GM19239 (cell line): ENCODE results near the gene SMG6.

ENCODE experiments used
- DNase-seq: peaks from one replicate; pipeline ENCODE4 v3.0.0; 2011; ENCODE audit warnings: low spot score; ENCODE audit not compliant: insufficient read length
- FAIRE-seq: peaks from 2 replicates; lab custom pipeline; 2011; peaks lifted over from hg19 to GRCh38; lab: Jason Lieb, UNC

Gene SMG6

DNA sequence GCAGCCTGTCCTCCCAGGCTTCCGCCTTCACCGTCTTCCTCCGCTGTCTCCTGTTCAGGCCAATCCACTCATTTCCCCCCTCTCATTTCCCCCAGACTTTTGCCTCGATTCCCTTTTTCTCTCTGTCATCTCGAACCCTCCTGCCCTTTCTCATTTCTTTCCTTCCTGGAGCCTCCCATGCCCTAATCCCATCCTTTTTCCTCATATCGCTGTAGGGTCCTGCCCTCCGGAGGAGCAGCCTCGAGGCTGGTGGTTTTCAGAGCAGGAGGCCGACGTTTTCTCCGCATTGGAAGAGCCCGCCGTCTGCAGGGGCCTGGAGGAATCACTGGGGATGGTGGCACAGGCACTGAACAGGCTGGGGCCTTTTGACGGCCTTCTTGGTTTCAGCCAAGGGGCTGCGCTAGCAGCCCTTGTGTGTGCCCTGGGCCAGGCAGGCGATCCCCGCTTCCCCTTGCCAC is 261.2 kb downstream of the SMG6 start:
- no peak for FAIRE-seq
- no peak for DNase-seq

GRCh38 chr17:2041561-2042389 is 261.8 kb downstream of the SMG6 start, which contains the start of gene OVCA2:
Gene OVCA2 (plus strand): TSS chr17:2042022. CDS start chr17:2042048, 26 bp downstream.
- peak; percentile 99 for FAIRE-seq

DNA sequence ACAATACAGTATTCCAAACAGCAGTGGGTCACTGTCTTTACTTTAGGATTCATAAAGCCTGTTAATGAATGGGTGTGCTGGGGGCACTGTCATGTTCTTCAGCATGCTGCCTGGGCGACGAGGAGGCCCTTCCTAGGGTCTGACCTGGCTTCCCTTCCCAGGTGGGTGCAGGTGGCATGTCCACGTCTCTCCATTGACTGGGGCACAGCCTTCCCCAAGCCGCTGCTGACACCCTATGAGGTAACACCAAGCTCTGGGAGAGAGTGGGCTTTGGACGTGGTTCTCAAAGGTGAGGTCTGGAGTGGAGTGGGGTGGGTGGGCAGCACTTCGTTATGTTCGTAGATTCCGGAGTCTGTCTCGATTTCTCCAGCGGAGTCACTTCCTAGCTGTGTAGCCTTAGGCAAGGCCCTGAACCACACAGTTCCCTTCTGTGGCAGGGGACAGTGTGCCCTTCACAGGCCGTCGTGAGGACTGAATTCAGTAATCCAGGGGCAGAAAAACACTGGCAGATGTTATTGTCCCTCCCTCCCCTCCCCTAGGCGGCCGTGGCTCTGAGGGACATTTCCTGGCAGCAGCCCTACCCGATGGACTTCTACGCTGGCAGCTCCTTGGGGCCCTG is 262.5 kb downstream of the SMG6 start:
- DNase-seq (no peak), FAIRE-seq (no peak)

More at GRCh38 chr17:2041561-2042389, 261.8 kb downstream of the SMG6 start, which contains the start of gene OVCA2:
- peak; percentile 96 for DNase-seq

GRCh38 chr17:2040219-2040827 is 263.3 kb downstream of the SMG6 start:
- DNase-seq (no peak), FAIRE-seq (no peak)

- DNase-seq (no peak), FAIRE-seq (no peak)
Observed at GRCh38 chr17:2037155-2037554, 266.4 kb downstream of the SMG6 start.

DNA sequence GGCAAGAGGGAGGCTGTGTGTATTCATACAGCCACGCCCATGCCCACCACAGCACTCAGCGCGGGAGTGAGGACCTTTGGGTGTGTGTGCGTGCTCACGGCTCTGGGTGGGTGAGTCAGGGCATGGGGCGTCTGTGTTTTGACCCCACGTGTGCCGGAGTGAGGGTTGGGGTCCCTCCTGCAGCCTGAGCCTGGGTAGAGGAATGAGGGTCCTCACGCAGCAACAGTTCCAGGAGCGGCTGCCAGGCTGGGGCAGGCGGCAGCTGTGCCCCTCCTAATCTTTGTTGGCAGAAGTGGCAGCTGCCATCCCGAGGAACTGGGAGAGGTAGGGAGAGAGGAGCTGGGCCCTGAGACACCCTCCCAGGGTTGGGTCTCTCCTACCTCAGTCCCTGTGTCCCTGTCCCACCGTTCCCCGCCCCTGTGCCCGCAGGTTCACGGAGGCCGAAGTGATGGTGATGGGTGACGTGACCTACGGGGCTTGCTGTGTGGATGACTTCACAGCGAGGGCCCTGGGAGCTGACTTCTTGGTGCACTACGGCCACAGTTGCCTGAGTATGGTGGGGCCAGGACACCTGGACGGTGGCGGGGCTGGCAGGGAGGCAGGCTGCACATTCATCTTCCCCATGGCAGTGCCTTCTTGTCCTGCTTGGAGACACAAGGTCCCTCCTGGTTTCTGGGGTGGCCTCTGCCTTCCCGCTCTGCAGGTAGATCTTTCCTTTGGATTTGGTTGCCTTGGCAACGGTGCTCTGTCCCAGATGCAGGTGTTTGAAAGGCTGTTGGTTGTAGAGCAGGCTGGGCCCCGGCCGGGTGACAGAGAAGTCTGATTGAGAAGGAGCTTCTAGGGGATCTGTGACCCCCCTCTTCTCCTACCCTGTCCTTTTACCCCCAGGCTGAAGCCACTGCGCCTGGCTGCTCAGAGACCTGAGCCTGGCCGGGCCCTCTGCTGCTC is 267.8 kb downstream of the SMG6 start:
- DNase-seq (no peak), FAIRE-seq (no peak)

DNA sequence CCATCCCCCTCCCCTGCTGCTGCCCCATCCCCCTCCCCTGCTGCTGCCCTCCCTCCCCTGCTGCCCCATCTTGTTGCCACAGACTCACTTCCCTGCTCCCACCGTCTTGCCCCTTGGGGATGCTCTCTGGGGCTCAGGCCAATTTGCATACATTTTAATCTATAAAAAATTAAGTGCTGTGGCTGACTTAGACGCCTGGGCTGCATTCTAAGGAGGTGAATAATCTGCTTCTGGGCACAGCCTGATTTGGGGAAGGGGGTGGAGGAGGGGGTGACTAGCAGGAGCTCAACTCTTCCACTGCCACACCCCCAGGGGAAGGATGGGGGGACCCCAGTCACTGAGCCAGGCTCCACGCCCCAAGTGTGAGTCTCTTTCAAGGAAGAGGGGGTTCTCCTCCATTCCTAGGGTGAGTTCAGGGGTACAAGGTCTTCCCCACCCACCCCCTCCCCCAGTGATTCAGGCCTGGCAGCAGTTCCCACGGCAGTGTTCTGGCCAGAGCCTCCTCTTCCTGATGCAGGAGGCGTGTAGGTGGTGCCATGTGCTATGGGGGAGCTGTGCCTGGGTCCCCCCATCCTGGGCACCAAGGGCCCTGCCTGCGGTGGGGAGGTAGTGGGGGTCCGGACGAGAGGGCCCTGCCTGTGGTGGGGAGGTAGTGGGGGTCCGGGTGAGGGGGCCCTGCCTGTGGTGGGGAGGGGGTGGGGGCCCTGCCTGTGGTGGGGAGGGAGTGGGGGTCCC is 268.6 kb downstream of the SMG6 start:
- DNase-seq (no peak), FAIRE-seq (no peak)

GRCh38 chr17:2034157-2034556 is 269.4 kb downstream of the SMG6 start:
- DNase-seq, result no peak
- FAIRE-seq, result no peak

- no peak for DNase-seq
Observed at GRCh38 chr17:2033153-2033552, 270.4 kb downstream of the SMG6 start.

DNA sequence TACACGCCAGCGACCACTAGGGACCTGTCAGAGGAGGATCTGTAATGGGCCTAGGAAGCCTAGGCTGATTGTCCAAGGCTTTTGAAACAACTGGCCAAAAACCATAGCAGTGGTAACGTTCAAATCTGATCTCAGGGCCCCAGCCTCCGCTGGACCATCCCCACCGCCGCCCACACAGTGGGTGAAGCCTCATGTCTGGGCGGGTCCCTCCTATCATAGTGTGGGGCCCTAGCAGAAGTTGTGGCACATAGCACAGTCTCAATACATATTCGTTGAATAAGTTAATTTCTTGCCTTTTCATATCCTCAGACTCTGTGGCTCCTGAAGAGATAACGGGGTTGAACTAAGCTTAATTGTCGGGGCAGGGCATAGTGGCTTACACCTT is 272.8 kb downstream of the SMG6 start:
- FAIRE-seq (peak; percentile 99), DNase-seq (no peak)

More at GRCh38 chr17:2033153-2033552, 270.4 kb downstream of the SMG6 start:
- FAIRE-seq, result no peak

- peak; percentile 97 for FAIRE-seq
Observed at GRCh38 chr17:2029911-2030778, 273.4 kb downstream of the SMG6 start, which contains the start of gene DPH1. Gene DPH1 (plus strand): TSS chr17:2030153. CDS start chr17:2030170, 17 bp downstream.

GRCh38 chr17:2028737-2029136 is 274.8 kb downstream of the SMG6 start:
- FAIRE-seq, result no peak
- DNase-seq, result no peak

More at GRCh38 chr17:2029911-2030778, 273.4 kb downstream of the SMG6 start, which contains the start of gene DPH1:
- peak; percentile 97 for DNase-seq

DNA sequence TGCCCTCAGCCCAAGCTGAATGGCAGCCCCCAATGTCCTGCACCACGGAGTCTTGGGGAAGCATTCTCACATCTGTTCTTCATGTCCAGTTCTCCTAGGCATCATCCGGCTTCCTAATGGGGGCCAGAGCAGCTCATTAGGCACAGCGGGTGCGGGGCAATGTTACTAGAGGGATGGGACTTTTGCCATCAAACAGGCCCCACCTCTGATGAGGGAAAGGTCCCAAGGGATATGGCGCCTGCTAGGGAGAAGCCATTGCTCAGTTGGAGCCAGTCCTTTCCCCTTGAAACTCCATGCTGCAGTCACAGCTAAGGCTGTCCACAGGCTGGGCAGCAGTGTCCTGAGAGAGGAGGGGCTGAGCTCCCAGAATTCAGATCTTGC is 275.4 kb downstream of the SMG6 start:
- no peak for DNase-seq

GRCh38 chr17:2027528-2028233 is 275.9 kb downstream of the SMG6 start:
- no peak for DNase-seq
- no peak for FAIRE-seq

More for the DNA sequence above, 275.4 kb downstream of the SMG6 start:
- no peak for FAIRE-seq

- FAIRE-seq, result peak; percentile 54
- DNase-seq, result no peak
Observed at GRCh38 chr17:2025622-2026309, 277.8 kb downstream of the SMG6 start.

GRCh38 chr17:2025220-2025621 is 278.4 kb downstream of the SMG6 start, which contains the start of gene RTN4RL1:
Gene RTN4RL1 (minus strand): TSS chr17:2025334. CDS start chr17:2024865, 469 bp downstream.
- DNase-seq, result no peak
- no peak for FAIRE-seq
